ENCODE results near the gene AP5Z1. TPM values are rescaled to one million over a fixed set of nuclear protein-coding genes. Genes with fewer than 3 reads are reported as not detected.

The AP5Z1 gene
- total RNA-seq, 1 experiment from 2014 or later, result 66.8 TPM

GRCh38 chr7:4798706-4799235 lies 23.3 kb downstream of the AP5Z1 start:
- H3K36me3 Mint-ChIP-seq (ENCODE audit: insufficient read depth, unreplicated experiment), result peaks cover 27% of the 10 kb centered on the region
- POLR2A ChIA-PET, result no interaction called here

GRCh38 chr7:4799508-4800268 lies 24.3 kb downstream of the AP5Z1 start:
- Histone ChIP-seq H3K4me3 (ENCODE audit: low read depth, low read length) (no peak overlapping the region), H3K27me3 (replicated peaks; ENCODE audit: control insufficient read depth, insufficient read depth, low read length) (no peaks in the 10 kb centered on the region), H3K4me1 (peaks cover 4% of the 10 kb centered on the region; the same call in 1 of the 2 replicates), H3K9me3 (no peaks in the 10 kb centered on the region), H3K36me3 (ENCODE audit: control insufficient read depth, insufficient read depth, low read length) (no peaks in the 10 kb centered on the region)
- Mint-ChIP-seq H3K4me1 (ENCODE audit: low read depth, unreplicated experiment) (peaks cover 2% of the 10 kb centered on the region), H3K27ac (ENCODE audit: unreplicated experiment) (no peak overlapping the region), H3K27me3 (ENCODE audit: insufficient read depth, unreplicated experiment) (no peaks in the 10 kb centered on the region), H3K36me3 (ENCODE audit: insufficient read depth, unreplicated experiment) (peaks cover 18% of the 10 kb centered on the region), H3K9me3 (ENCODE audit: unreplicated experiment) (no peaks in the 10 kb centered on the region), H3K4me3 (ENCODE audit: unreplicated experiment) (no peak overlapping the region)
- ChIA-PET POLR2A (no interaction called here), CTCF (no interaction called here)
- no peak for TF ChIP-seq CTCF (IDR thresholded peaks at IDR 0.05; ENCODE audit: insufficient read depth in 1 of 2, low read depth in 1 of 2, low read length in 1 of 2, severe bottlenecking in 1 of 2, unreplicated experiment in 1 of 2)
- DNase-seq, result no peak
- intact Hi-C loops (cut with micrococcal nuclease; ENCODE audit: unreplicated experiment), result no loop called here
- no TSS peak for BruUV-seq (replicated peaks)

More at GRCh38 chr7:4798706-4799235, 23.3 kb downstream of the AP5Z1 start:
- H3K4me3 ChIP-seq (ENCODE audit: low read depth, low read length), result no peak overlapping the region
- Mint-ChIP-seq H3K27me3 (ENCODE audit: insufficient read depth, unreplicated experiment) (no peaks in the 10 kb centered on the region), H3K9me3 (ENCODE audit: unreplicated experiment) (no peaks in the 10 kb centered on the region), H3K4me1 (ENCODE audit: low read depth, unreplicated experiment) (peaks cover 9% of the 10 kb centered on the region), H3K4me3 (ENCODE audit: unreplicated experiment) (no peak overlapping the region), H3K27ac (ENCODE audit: unreplicated experiment) (no peak overlapping the region)
- no peaks in the 10 kb centered on the region for H3K27me3 ChIP-seq (replicated peaks; ENCODE audit: control insufficient read depth, insufficient read depth, low read length)
- H3K9me3 ChIP-seq, result no peaks in the 10 kb centered on the region
- no TSS peak for BruUV-seq (replicated peaks)
- intact Hi-C loops (cut with micrococcal nuclease; ENCODE audit: unreplicated experiment), result no loop called here
- CTCF ChIA-PET, result interaction anchor here (0.6 to 1.1 kb wide), 4 partner anchors 16 to 60 kb away, joined by 3 to 7 read pairs (median 3); partner anchors contain the start of gene AP5Z1
- TF ChIP-seq CTCF (IDR thresholded peaks at IDR 0.05; ENCODE audit: insufficient read depth in 1 of 2, low read depth in 1 of 2, low read length in 1 of 2, severe bottlenecking in 1 of 2, unreplicated experiment in 1 of 2), result no peak
- no peak for DNase-seq
- no peaks in the 10 kb centered on the region for H3K36me3 ChIP-seq (ENCODE audit: control insufficient read depth, insufficient read depth, low read length)
- H3K4me1 ChIP-seq, result peaks cover 10% of the 10 kb centered on the region

- TF ChIP-seq CTCF (IDR thresholded peaks at IDR 0.05; ENCODE audit: insufficient read depth in 1 of 2, low read depth in 1 of 2, low read length in 1 of 2, severe bottlenecking in 1 of 2, unreplicated experiment in 1 of 2), result no peak
- Mint-ChIP-seq H3K36me3 (ENCODE audit: insufficient read depth, unreplicated experiment) (peaks cover 15% of the 10 kb centered on the region), H3K9me3 (ENCODE audit: unreplicated experiment) (no peaks in the 10 kb centered on the region), H3K27me3 (ENCODE audit: insufficient read depth, unreplicated experiment) (no peaks in the 10 kb centered on the region), H3K4me1 (ENCODE audit: low read depth, unreplicated experiment) (no peaks in the 10 kb centered on the region), H3K4me3 (ENCODE audit: unreplicated experiment) (no peak overlapping the region), H3K27ac (ENCODE audit: unreplicated experiment) (no peak overlapping the region)
- POLR2A ChIA-PET, result no interaction called here
- no peaks in the 10 kb centered on the region for H3K27me3 ChIP-seq (replicated peaks; ENCODE audit: control insufficient read depth, insufficient read depth, low read length)
- intact Hi-C loops (cut with micrococcal nuclease; ENCODE audit: unreplicated experiment), result no loop called here
- CTCF ChIA-PET, result interaction anchor here (0.6 kb wide), 1 partner anchor 63 kb away, joined by 3 read pairs; no protein-coding TSS in a partner anchor
- H3K9me3 ChIP-seq, result no peaks in the 10 kb centered on the region
- no peaks in the 10 kb centered on the region for H3K36me3 ChIP-seq (ENCODE audit: control insufficient read depth, insufficient read depth, low read length)
- no TSS peak for BruUV-seq (replicated peaks)
- H3K4me3 ChIP-seq (ENCODE audit: low read depth, low read length), result no peak overlapping the region
- no peak for DNase-seq
- H3K4me1 ChIP-seq, result no peaks in the 10 kb centered on the region
Measured at GRCh38 chr7:4800487-4800886, 25.1 kb downstream of the AP5Z1 start.

Measured in Caco-2 (cell line).